Tibial artery (tissue), 4 donors: Measurements from ENCODE around the gene CGB7.

Source experiments
- DNase-seq, 2 donors: peaks; one replicate each; pipeline ENCODE4 v3.0.0-alpha.2; 2019
- H3K27ac ChIP-seq, 2 donors: fragments of 200-600 bp; sonication (generic) in 1 of 2; 1 replicate in 1 of 2; 2 replicates in 1 of 2; pipeline ENCODE4 v1.5.1; 2018 to 2019; ENCODE audit warnings: mild to moderate bottlenecking in 1 of 2
- H3K27me3 ChIP-seq, 2 donors: fragments of 200-600 bp; sonication (generic) in 1 of 2; one replicate each; pipeline versions ENCODE4 v1.5.1 to v1.6.0; 2016 to 2019
- H3K36me3 ChIP-seq, 3 donors: fragments of 200-600 bp; sonication (generic) in 2 of 3; one replicate each; pipeline ENCODE4 v1.5.1; 2016 to 2019; ENCODE audit warnings: mild to moderate bottlenecking in 2 of 3
- H3K4me1 ChIP-seq, 4 donors: fragments of 200-600 bp; sonication (generic) in 2 of 4; 1 replicate in 3 of 4; 2 replicates in 1 of 4; pipeline ENCODE4 v1.5.1; 2016 to 2019
- H3K4me3 ChIP-seq, 2 donors: fragments of 200-600 bp; sonication (generic) in 1 of 2; 1 replicate in 1 of 2; 2 replicates in 1 of 2; pipeline ENCODE4 v1.5.1; 2018 to 2019; ENCODE audit warnings: mild to moderate bottlenecking in 2 of 2
- H3K9me3 ChIP-seq, 3 donors: fragments of 200-600 bp; sonication (generic) in 1 of 3; one replicate each; pipeline ENCODE4 v1.5.1; 2016 to 2019
- intact Hi-C: fragments of 100-400 bp; cut with DNase I; formaldehyde crosslinking; loops from one replicate; pipeline ENCODE4 v1.15.0; 2023; ENCODE audit warnings: low total_unique reads
- TF ChIP-seq, protein P1 (sequence below), 2 experiments: fragments of 200-600 bp in 1 of 2; fragments of 450-650 bp in 1 of 2; IDR thresholded peaks; one replicate each; pipeline ENCODE4 v1.5.1; 2017 to 2019; ENCODE audit warnings: antibody characterized with exemption in 2 of 2, mild to moderate bottlenecking in 1 of 2, moderate library complexity in 1 of 2

CGB7 gene

DNA sequence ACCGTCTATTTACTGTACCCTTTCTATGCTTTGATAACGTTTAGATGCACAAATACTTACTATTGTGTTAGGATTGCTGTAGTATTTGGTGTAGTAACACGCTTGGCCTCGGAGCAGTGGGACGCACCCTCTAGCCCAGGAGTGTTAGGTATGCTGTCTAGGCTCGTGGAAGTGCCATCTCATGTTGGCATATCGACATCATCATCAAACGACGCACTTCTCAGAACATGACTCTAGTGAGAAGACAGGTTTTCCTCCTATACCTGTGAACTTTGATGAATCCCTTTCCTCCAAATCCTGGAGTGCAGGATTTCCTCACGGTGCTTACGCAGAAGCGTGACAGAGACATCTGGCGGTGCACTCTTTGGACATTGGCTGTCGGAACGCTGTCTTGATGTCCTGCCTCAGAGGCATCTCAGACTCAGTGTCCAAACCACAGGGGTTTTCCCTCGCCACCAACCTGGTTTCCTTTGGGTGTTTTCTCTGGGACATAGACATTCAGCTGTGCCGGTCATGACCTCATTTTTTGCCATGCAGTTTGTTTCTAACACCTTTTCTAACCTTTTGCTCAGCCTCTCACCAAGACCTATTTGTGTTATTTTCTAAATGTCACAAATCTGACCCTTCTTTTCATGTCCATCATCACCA is 34.0 kb upstream of the CGB7 start:
- H3K36me3 ChIP-seq: peaks cover 47 to 89% (median 58%) of the 10 kb centered on the region in 3 donors
- intact Hi-C loops: no loop called here
- H3K27me3 ChIP-seq: no peaks in the 10 kb centered on the region
- DNase-seq: no peak
- H3K4me3 ChIP-seq: no peak overlapping the region
- H3K27ac ChIP-seq: no peak overlapping the region
- H3K4me1 ChIP-seq: peaks cover 2 to 23% (median 17%) of the 10 kb centered on the region in 4 donors
- TF ChIP-seq, protein P1, sequence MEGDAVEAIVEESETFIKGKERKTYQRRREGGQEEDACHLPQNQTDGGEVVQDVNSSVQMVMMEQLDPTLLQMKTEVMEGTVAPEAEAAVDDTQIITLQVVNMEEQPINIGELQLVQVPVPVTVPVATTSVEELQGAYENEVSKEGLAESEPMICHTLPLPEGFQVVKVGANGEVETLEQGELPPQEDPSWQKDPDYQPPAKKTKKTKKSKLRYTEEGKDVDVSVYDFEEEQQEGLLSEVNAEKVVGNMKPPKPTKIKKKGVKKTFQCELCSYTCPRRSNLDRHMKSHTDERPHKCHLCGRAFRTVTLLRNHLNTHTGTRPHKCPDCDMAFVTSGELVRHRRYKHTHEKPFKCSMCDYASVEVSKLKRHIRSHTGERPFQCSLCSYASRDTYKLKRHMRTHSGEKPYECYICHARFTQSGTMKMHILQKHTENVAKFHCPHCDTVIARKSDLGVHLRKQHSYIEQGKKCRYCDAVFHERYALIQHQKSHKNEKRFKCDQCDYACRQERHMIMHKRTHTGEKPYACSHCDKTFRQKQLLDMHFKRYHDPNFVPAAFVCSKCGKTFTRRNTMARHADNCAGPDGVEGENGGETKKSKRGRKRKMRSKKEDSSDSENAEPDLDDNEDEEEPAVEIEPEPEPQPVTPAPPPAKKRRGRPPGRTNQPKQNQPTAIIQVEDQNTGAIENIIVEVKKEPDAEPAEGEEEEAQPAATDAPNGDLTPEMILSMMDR (IDR thresholded peaks at IDR 0.05): no peak
- H3K9me3 ChIP-seq: no peaks in the 10 kb centered on the region

DNA sequence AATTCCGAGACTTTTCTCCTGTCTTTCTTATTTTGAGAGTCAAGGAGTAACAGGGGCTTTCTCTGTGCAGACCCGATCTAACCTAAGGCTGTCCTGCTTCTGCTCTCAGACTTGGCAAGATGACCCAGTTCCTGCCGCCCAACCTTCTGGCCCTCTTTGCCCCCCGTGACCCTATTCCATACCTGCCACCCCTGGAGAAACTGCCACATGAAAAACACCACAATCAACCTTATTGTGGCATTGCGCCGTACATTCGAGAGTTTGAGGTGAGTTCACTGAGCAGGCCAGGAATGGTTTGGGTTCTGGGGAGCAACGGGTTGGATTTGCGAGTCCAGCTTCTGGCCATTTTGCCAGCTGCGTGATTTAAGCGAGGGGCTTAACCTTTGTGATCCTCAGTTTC is 28.7 kb upstream of the CGB7 start:
- TF ChIP-seq, protein P1 (IDR thresholded peaks at IDR 0.05): no peak
- Histone ChIP-seq H3K36me3 (peaks cover 18 to 38% (median 21%) of the 10 kb centered on the region in 3 donors), H3K27me3 (no peaks in the 10 kb centered on the region), H3K9me3 (no peaks in the 10 kb centered on the region), H3K27ac (peak overlapping the region; percentile 87 to 92), H3K4me3 (peak overlapping the region; percentile 89 to 97), H3K4me1 (peaks cover 5 to 34% (median 25%) of the 10 kb centered on the region in 4 donors)
- intact Hi-C loops: no loop called here
- no peak for DNase-seq

DNA sequence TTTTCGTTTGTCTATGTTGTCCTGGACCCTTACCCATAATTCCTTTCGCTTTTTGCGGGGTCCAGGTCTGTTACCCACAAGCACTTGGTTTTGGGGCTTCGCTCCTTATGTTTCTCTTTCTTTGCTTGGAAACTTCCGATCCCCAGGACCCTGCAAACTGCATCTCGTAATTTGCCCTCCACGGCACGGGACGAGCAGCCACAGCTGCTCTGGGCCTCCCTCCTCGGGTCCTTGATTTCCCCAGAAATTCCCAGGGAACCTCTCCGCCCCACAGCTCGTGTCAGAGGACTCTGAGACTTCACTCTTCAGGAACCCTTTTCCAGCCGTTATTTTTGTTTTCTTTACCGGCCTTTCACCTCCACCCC is 28.3 kb upstream of the CGB7 start:
- peak overlapping the region; percentile 87 to 92 for H3K27ac ChIP-seq
- no peak for DNase-seq
- peak overlapping the region; percentile 89 to 97 for H3K4me3 ChIP-seq
- intact Hi-C loops: no loop called here
- H3K4me1 ChIP-seq: peaks cover 5 to 34% (median 25%) of the 10 kb centered on the region in 4 donors
- H3K36me3 ChIP-seq: peaks cover 14 to 33% (median 17%) of the 10 kb centered on the region in 3 donors
- no peaks in the 10 kb centered on the region for H3K9me3 ChIP-seq
- TF ChIP-seq, protein P1 (IDR thresholded peaks at IDR 0.05): no peak
- no peaks in the 10 kb centered on the region for H3K27me3 ChIP-seq

DNA sequence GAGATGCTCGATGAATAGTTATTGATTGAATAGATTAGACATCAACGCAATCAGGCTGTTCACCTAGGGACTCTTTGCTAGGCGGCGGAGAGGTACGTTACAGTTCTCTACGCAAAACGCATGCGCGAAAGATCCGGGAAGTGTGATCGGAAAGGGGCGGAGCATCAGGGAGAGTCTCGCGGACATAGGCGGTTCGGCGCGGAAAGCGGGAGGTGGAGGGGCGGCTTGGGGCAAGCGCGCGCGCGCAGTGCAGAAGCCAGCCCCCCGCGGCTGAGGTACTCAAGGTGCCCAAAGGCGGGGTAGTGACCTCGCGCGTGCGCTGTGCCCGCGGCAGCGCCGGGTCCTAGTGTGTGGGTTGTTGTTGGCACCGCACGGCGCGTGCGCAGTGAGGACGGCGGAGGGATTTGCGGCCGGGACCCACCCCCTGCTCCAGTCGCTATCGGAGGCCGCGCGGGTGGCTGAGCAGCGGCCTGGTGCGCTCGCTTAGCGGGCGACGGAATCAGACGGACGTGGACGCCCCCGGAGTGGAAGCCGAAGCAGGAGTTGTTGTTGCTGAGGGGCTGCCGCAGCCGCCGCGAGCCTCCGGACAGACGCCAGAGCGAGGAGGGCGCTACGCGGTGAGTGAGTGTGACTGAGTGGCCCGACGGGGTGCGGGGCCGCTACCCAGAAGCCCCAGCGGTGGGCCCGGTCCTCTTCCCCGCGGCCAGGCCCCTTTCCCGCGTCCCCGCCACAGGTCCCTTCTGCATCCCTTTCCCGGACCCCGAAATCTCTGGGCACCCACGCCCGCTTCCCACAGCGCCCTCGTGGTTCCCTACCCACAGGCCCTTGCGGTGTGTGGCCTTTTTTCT is 27.7 kb upstream of the CGB7 start, which contains the start of gene SNRNP70:
Gene SNRNP70 (plus strand): TSS at position 432 of the 848 bp plus-strand sequence. CDS start 964 bp downstream, outside the sequence.
- TF ChIP-seq, protein P1 (IDR thresholded peaks at IDR 0.05): peak in 1 of 2 experiments; percentile 34
- H3K27me3 ChIP-seq: no peaks in the 10 kb centered on the region
- peak; percentile 99 to 100 for DNase-seq
- no peaks in the 10 kb centered on the region for H3K9me3 ChIP-seq
- intact Hi-C loops: no loop called here
- peak within 1 kb of the TSS; percentile 89 to 97 for H3K4me3 ChIP-seq
- peaks cover 7 to 27% (median 11%) of the 10 kb centered on the region in 3 donors for H3K36me3 ChIP-seq
- H3K27ac ChIP-seq: peak within 1 kb of the TSS; percentile 87 to 92
- H3K4me1 ChIP-seq: peaks cover 5 to 34% (median 25%) of the 10 kb centered on the region in 4 donors

DNA sequence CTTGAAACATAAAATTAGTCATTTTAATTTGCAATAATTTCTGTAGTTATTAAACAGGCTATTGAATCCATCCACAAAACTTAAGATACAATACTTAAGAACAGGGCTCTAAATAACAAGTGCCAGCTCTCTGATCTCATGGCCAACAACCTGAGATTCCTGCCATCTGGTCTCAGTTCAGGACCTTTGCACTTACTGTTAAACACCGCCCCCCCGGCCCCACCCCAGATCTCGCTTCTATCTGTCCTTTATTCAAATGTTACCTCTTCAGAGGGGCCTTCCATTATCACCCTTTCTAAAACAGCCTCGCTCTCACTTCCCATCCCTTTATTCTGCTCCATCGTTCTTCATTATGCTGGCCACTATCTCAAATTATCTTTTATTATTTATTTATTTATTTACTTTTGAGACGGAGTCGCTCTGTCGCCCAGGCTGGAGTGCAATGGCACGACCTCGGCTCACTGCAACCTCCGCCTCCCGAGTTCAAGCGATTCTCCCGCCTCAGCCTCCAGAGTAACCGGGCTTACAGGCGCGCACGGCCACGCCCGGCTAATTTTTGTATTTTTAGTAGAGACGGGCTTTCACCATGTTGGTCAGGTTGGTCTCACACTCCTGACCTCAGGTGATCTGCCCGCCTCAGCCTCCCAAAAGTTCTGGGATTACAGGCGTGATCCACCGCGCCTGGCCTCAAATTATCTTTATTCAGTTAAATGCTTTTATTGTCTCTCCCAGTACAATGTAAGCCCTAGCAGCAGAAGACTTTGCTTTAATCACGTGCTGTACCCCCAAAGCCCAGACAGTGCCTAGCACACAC is 26.9 kb upstream of the CGB7 start:
- H3K4me3 ChIP-seq: peak overlapping the region; percentile 89 to 97
- intact Hi-C loops: no loop called here
- TF ChIP-seq, protein P1 (IDR thresholded peaks at IDR 0.05): no peak

More for the DNA sequence above, 26.9 kb upstream of the CGB7 start:
- Histone ChIP-seq H3K4me1 (peaks cover 5 to 34% (median 25%) of the 10 kb centered on the region in 4 donors), H3K27ac (peak overlapping the region; percentile 87 to 92), H3K9me3 (no peaks in the 10 kb centered on the region), H3K36me3 (peaks cover 0 to 20% (median 6%) of the 10 kb centered on the region in 3 donors), H3K27me3 (no peaks in the 10 kb centered on the region)
- DNase-seq: no peak
